Cardiac septum (tissue), 1 donor: ENCODE results near the gene PPP1R13L. TPM values are rescaled to one million over a fixed set of nuclear protein-coding genes. Genes with fewer than 3 reads are reported as not detected.

Experiments
- DNase-seq: peaks from one replicate; pipeline ENCODE4 v3.0.0-alpha.2; 2020; ENCODE audit warnings: low spot score
- intact Hi-C: fragments of 100-400 bp; cut with DNase I; formaldehyde crosslinking; loops from one replicate; pipeline ENCODE4 v1.14.0; 2022
- long read RNA-seq: library from polyadenylated mRNA; unstranded; transcript quantifications from one replicate; pipeline ENCODE4 v2.0.0, GENCODE V29; 2021
- total RNA-seq: library from RNA; stranded (reverse); fragmentation: NEBNext Ultra II Directional; extraction: Animal tissue kit (Norgen Biotek cat#: 25700); gene quantifications from one replicate; pipeline ENCODE4 v1.2.1, GENCODE V29; 2021
- donor health status: DM: no; HTN: no; CAD: no.

The PPP1R13L gene, protein sequence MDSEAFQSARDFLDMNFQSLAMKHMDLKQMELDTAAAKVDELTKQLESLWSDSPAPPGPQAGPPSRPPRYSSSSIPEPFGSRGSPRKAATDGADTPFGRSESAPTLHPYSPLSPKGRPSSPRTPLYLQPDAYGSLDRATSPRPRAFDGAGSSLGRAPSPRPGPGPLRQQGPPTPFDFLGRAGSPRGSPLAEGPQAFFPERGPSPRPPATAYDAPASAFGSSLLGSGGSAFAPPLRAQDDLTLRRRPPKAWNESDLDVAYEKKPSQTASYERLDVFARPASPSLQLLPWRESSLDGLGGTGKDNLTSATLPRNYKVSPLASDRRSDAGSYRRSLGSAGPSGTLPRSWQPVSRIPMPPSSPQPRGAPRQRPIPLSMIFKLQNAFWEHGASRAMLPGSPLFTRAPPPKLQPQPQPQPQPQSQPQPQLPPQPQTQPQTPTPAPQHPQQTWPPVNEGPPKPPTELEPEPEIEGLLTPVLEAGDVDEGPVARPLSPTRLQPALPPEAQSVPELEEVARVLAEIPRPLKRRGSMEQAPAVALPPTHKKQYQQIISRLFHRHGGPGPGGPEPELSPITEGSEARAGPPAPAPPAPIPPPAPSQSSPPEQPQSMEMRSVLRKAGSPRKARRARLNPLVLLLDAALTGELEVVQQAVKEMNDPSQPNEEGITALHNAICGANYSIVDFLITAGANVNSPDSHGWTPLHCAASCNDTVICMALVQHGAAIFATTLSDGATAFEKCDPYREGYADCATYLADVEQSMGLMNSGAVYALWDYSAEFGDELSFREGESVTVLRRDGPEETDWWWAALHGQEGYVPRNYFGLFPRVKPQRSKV
- 119 TPM for total RNA-seq
- long read RNA-seq, transcript PPP1R13L-204 (6 exons, 2,512 nt) = major isoform, 24 of 138 reads
- long read RNA-seq, partial matches to known transcripts = 103 of 138 reads
- long read RNA-seq, other reads (novel, unspliced or antisense) = 10 of 138 reads

DNA sequence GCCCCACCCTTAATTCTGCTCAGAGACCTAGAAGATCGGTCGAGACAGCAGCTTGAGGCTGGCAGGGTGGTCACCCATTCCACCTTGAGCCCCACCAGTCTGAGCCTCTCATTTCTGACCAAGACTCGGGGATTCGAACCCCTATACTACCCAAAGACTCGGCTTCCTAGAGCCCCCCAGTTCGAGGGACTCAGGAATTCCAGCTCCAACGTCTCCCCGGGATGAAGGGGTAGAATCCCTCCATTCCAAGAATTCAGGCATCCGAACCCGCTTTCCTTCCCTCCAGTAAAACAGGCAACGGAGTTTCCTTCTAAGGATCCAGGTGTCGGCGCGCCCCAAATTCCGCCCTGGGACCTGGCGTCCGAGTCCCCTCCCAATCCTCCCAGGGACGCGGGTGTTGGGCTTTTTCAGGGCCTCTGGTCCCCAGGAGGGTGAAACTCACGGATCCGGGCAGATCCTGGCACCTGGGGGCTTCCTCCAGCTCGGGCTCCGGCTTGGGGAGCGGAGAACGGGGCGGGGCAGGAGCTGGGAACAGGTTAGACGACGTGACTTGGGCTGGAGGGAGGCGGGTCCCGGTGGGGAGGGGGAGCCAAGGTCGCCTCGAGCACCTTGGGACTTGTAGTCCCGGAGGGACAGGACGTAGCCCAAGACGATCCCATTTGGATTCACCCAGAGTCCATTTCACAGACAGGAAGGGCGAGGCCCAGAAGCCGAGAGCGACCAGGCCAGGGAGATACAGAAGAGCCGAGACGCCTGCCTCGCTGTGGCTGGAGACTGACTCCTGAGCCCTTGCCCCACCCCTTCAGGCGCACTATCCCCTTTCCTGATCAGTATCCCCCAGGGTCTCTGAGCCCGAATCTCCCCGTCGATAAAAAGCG lies at the start of gene PPP1R13L:
Gene PPP1R13L, minus strand, starts transcription at position 513 of the 878 bp plus-strand sequence. CDS start 6,751 bp downstream, outside the sequence.
- intact Hi-C loops = no loop called here
- peak; percentile 93 for DNase-seq

DNA sequence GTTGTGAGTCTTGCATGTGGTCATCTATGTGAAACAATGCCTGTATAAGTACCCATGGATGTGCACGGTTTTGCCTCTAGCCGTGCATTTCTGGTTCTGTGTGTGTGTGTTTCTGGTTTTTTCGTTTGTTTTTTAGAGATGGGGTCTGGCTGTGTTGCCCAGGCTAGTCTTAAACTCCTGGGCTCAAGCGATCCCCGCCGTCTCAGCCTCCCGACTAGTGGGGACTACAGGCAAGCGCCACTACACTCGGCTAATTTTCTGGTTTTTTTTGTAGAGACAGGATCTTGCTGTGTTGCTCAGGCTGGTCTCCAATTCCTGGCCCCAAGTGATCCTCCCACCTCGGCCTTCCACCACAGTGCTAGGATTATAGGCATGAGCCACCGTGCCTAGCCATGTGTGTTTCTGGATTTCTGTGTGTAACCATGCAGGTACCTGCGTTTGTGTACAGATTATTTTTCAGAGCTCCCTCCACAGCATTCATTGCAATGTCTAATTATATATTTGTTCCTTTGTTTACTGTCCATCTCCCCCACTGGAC lies 47.0 kb upstream of the PPP1R13L start:
- intact Hi-C loops = loop anchor here (2.0 kb wide), 1 partner anchor 15 kb away; the partner anchor contains the start of gene FOSB
- DNase-seq = no peak

DNA sequence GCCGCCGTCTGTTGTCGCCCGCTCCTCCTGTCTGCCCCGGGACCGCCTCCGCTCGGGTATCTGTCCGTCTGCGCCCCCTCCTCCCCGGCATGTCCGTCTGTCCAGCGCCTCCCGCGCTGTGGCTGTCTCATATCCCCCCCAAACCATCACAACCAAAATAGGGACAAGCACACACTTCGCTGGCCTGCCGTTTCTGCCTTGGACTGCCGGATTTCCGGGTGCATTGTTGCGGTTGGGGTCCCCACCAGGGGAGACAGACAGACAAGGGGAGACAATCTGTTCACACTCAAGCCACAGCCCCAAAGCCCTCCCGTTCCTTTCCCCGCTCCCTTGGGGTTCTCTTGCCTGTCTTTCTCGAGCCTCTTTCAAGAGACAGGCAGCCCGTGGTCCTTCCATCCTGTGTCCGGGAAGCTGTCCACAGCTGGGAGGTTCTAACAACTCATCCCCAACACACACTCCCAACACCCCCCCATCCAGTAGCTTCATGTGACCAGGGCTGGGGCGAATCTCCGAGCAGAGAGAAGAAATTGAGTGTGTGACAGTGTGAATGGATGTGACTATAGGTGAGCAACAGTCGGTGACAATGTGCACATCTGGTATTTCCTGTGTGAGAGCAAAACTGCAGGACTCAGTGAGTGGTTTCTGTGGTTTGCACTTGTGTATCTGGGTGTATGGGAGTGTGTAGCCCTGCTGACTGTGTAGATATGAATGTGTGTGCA lies 46.4 kb upstream of the PPP1R13L start:
- DNase-seq = no peak
- intact Hi-C loops = loop anchor here (2.0 kb wide), 1 partner anchor 16 kb away; the partner anchor contains the start of gene FOSB

DNA sequence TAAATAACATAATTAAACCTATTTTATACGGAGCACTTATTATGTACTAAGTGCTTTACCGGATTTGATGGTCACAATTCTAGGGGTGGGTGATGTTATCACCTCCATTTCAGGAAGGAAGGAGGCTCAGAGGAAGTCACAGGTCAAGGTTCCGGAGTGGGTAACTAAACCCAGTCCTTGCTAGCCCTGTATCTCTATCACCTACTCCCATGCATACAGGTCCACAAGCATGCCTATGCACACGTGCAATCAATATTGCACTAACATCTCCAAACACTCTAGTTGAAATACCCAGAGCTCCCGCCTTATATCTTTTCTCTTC lies 45.1 kb upstream of the PPP1R13L start:
- intact Hi-C loops = loop anchor here (2.0 kb wide), 1 partner anchor 17 kb away; the partner anchor contains the start of gene FOSB
- no peak for DNase-seq

DNA sequence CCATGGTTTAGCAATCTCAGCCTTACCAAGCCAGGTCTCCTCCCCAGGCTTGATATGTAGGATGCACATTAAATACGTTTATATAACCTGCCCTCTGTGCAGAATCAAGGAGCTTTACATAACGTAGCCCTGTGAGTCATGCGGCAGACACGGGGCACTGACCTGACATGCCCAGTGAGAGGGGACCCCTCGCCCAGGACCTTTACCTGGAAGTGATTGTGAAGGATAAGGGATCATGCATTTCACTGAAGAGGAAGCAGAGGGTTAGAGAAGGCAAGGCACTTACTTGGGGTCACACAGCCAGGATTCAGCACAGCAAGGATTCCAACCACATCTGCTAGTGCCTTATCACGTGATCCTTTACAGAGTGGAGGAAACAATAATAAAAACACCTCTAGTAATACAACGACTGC lies 44.0 kb upstream of the PPP1R13L start:
- intact Hi-C loops = no loop called here
- no peak for DNase-seq

DNA sequence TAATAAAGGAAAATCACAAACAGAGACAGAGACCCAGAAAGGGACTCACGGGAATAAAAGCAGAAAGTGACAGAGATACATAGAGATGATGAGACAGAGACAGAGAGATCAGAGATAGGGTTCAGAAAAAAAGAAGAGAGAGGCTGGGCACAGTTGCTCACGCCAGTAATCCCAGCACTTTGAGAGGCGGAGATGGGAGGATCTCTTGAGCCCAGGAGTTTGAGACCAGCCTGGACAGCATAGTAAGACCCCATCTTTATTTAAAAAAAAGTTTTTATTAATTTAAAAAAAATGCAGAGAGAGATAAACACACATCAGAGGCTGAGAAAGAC lies 43.5 kb upstream of the PPP1R13L start:
- DNase-seq = no peak
- intact Hi-C loops = no loop called here

DNA sequence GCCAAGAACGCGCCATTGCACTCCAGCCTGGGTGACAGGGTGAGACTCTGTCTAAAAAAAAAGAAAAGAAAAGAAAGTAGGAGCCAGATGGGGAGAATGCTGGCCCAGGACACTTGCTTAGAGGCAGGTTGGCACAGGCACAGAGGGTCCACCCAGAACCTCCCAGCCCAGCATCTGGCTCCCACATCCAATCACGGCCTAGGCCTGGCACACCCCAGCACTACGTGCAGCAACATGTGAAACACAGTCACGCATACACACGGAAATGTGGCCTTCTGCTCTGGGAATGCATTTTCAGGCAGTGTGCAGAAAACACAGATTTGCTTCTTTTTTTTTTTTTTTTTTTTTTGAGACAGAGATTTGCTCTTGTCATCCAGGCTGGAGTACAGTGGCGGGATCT lies 42.1 kb upstream of the PPP1R13L start:
- no peak for DNase-seq
- intact Hi-C loops = no loop called here

DNA sequence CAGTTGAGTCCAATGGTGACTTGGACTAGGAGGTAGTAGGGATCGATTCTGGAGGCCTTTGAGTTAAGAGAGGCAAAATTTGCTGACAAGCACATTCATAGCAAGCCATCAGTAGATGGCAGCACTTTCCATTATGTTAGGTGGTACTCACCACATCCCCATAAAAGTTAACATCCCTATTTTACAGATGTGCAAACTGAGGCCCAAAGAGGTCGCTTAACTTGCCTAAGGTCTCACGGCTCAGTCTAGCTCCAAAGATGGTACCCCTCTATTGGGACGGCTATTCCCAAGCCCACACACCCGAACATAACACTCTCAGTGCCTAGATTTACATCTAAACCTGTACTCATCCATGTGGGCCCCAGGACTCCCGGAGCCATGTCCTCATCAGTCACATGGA lies 41.4 kb upstream of the PPP1R13L start:
- DNase-seq = no peak
- intact Hi-C loops = no loop called here

DNA sequence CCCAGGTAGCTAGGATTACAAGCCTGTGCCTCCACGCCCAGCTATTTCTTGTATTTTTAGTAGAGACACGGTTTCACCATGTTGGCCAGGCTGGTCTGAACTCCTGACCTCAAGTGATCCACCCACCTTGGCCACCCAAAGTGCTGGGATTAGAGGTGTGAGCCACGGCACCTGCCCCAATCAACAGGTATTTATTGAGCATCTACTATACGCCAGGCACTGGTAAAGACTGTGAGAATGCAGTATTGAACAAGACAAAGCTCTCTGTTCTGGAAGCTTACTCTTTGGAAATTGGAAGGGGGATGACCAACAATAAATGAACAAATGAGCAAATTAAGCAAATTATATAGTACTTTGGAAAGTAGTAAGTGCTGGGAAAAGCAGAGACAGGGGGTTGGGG lies 40.3 kb upstream of the PPP1R13L start:
- intact Hi-C loops = no loop called here
- DNase-seq = no peak

DNA sequence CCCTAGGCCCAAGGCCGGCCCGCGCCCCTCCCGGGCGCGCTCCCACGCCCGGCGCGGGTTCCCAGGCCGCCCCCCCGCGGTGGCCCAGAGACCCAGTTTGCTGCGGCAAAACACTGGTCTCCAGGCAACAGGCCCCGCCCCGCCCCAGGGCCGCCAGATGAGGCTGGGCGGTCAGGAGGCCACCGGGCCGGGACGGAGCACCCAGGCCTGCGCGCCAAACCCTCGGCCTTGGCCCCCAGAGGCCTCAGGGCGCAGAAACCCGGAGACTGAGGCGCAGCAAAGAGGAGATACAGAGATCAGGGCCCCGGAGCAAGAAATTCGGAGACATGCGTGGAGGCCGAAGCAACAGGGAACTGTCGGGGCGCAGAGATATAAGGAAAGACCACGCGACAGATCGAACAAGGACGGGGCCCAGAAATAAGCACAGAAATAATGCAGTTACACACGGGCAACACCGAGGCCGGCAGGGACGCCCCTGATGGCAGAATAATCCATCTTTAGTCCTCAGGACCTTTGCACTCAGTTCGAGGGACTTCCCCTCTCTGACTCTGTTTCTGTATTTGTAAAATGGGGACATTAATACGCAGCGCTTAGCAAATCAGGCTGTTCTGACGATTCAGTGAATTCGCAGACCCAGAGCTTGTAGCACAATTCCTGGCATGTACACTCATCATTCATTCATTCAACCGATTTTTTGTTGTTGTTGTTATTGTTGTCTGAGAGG lies 39.6 kb upstream of the PPP1R13L start:
- intact Hi-C loops = no loop called here
- DNase-seq = peak; percentile 98

DNA sequence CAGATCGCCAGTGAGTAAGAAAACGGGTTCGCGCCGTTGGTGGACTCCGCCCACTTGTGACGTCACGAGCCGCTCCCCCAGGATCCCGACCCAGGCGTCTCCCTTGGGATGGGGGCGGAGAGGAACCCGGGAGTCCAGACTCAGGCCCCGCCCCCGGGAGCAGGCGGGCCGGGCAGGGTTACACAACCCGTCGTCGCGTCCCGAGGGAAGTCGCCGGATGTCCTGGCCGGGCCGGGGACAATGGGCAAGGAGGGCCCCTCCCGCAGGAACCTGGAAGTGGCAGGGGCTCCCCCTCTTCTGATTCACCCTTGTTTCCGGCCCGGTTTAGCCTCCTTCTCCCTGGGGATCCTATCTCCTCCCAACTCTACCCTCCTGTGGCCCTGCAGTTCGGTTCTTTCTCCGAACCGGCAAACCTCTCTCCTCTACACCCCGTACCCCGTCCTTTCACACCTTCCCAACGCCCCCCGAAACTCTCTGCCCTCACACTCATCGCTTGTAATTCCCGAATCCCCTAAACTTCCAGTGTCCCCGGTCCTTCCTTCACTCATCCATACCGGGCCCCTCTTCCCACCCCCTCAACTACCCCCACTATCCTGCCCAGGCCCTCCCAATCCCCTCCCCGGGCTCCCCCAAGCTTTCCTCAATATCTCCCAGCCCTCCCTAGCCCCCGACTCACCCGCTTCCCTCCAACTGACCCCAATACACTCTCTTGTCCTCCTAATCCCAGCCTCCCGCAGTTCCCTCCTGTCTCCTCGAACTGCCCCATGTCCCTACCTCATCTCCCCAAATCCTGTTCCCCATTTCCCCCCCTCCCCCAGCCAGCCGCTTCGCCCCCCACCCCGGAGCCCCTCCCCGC lies 38.8 kb upstream of the PPP1R13L start:
- intact Hi-C loops = loop anchor here (1.0 kb wide), 1 partner anchor 35 kb away; no protein-coding TSS in a partner anchor

DNA sequence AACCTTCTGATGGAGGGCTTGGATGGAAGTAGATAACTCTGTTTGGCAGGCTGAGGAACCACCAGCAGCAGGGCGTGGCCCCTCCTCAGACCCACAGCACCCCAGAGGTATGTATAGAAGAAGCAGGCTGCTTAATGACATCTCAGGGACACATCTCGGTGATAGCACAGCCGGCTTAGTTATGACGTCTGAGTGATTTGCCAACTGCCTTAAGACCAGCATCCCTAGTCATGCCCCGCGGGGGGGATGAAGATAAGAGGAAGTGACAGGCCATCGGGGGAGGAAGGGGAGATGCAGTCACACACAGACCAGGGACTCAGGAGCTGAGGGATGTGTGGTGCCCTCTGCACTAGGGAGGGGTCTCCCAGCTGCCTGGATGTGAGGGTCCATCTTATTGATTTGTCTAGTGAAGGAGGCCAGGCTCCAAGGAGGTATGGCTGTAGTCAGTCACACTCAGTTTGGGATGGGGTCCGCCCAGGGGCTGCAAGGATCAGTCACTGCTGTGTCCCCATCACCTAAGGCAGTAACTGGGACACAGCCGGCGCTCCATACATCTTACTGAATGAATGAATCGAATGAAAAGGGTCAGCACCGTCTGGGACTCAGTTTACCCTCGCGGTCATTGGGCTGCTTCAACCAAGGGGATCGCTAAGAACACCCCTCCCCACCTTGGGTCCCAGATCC lies 38.1 kb upstream of the PPP1R13L start:
- intact Hi-C loops = loop anchor here (1.0 kb wide), 1 partner anchor 35 kb away; no protein-coding TSS in a partner anchor
- peak; percentile 85 for DNase-seq

More for the DNA sequence above, 38.8 kb upstream of the PPP1R13L start:
- peak; percentile 97 for DNase-seq

DNA sequence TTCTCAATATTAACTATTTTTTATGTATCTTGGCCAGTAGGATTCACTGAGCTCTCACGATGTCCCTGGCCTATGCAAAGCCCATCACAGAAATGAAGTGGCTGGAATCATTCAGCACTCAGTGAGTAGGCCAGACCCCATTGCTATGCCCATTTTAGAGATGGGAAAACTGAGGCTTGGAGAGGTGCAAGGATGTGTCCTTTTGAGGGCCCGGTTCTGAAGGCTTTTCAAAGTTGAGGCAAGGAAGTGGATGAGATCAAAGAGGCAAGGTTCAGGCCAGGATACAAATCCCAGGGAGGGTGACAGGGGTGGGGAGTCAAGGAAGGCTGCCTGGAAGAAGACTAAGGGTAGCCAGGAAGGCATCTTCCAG lies 37.5 kb upstream of the PPP1R13L start:
- no peak for DNase-seq
- intact Hi-C loops = no loop called here

DNA sequence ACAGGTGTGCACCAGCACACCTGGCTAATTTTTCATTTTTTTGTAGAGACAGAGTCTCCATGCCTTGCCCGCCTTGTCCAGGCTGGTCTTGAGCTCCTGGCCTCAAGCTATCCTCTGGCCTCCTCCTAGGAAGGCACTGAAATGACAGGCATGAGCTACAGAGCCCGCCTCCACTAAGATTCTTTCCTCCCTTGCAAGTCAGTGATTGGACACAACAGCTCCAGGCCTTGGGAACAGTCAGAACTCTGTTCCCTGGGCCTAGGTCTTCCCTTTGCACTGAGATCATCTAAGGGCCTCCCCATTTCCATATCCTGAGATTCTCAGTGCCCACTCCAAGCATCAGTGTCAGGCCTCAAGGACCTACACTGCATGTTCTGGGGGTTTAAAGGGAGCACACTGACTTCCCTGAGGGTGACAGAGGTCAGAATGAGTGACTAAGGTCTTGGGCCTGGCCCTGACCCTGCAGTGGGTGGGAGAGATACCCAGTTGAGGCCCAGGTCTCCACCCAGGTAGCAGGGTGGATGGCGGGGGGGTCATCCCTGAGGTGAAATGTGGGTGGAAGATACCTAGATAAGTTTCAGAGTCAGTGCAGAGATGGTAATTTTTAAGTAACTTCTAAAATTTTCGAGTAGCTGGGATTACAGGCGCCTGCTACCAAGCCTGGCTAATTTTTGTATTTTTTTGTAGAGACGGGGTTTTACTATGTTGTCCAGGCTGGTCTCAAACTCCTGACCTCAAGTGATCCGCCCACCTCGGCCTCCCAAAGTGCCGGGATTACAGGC lies 36.2 kb upstream of the PPP1R13L start:
- intact Hi-C loops = no loop called here
- no peak for DNase-seq

DNA sequence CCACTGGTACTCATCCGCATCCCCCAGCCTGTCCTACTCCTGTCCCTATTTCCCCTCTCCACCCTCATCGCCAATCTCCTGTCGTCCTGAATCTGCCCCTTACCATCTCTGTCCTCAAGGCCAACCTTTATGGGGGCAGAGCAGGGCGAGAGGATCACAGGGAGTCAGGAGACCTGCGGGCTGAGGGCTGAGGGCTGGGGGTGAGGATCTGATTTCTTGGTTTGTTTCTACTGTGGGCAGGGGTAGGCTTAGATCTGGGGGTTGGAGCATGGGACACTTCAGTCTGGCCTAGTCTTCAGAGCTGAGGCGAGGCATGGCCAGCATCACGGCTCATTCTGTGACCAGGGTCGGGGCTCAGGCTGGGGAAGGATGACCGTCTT lies 35.4 kb upstream of the PPP1R13L start:
- intact Hi-C loops = no loop called here
- DNase-seq = no peak
